Measurements from ENCODE around the gene ATP4B. TPM values are rescaled to one million over a fixed set of nuclear protein-coding genes. Genes with fewer than 3 reads are reported as not detected.

Gene ATP4B
- total RNA-seq, 1 experiment from 2014 or later = not detected

DNA sequence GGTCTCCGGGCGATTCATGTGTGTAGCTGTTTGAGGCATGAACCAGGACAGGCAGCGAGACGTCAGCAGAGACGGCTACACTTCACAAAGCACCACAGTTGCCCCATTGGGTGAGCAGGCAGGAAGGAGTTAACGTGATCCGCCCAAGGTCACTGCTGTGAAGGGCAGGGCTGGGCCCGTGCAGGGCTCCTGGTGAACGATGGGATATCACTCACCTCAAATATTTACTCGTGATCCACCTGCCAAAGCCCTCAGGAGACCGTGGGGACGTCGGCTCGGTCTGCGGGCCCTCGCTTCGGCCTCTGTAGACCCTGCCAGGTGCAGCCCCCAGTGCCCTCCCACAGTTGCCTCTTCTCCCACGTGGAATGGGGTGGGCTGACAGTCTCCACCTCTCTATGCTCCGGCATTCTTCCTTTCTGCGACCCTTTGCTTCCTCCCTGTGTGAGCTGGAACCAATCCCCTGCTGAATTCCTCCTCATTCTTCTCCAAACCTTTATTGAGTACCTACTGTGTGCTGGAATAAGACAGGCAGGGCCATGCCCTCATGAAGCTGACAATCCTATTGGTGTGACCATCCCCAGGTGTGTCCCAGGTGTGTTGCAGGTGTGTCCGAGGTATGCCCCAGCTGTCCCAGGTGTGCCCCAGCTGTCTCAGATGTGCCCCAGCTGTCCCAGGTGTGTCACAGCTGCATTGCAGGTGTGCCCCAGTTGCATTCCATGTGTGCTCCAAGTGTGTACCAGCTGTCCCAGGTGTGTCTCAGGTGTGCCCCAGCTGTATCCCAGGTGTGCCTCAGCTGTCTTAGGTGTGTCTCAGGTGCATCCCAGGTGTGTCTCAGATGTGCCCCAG lies 7.0 kb upstream of the ATP4B start:
- no peak overlapping the region for H3K4me3 ChIP-seq (ENCODE audit: low read length)
- no peaks in the 10 kb centered on the region for H3K9me2 ChIP-seq (replicated peaks; ENCODE audit: low read length)
- ChIA-PET POLR2A (ENCODE audit: unreplicated experiment) (no interaction called here), CTCF (no interaction called here)
- no peak overlapping the region for H2AFZ ChIP-seq (ENCODE audit: low read length)
- intact Hi-C loops (cut with micrococcal nuclease) = no loop called here
- H3K27me3 ChIP-seq (ENCODE audit: low read length) = no peaks in the 10 kb centered on the region
- TF ChIP-seq, protein P1, sequence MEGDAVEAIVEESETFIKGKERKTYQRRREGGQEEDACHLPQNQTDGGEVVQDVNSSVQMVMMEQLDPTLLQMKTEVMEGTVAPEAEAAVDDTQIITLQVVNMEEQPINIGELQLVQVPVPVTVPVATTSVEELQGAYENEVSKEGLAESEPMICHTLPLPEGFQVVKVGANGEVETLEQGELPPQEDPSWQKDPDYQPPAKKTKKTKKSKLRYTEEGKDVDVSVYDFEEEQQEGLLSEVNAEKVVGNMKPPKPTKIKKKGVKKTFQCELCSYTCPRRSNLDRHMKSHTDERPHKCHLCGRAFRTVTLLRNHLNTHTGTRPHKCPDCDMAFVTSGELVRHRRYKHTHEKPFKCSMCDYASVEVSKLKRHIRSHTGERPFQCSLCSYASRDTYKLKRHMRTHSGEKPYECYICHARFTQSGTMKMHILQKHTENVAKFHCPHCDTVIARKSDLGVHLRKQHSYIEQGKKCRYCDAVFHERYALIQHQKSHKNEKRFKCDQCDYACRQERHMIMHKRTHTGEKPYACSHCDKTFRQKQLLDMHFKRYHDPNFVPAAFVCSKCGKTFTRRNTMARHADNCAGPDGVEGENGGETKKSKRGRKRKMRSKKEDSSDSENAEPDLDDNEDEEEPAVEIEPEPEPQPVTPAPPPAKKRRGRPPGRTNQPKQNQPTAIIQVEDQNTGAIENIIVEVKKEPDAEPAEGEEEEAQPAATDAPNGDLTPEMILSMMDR (conservative IDR thresholded peaks at IDR 0.05; ENCODE audit: low read depth, low read length) = no peak
- TF ChIP-seq EZH2phosphoT487 (IDR thresholded peaks at IDR 0.05; ENCODE audit: borderline replicate concordance, low read length) (no peak), EZH2 (IDR thresholded peaks at IDR 0.05; ENCODE audit: low read length, unreplicated experiment) (no peak)
- no peaks in the 10 kb centered on the region for H3K79me2 ChIP-seq (ENCODE audit: low read length)
- ATAC-seq (no peak), DNase-seq (no peak)
- H3K4me1 ChIP-seq (ENCODE audit: insufficient read depth, low read length) = no peaks in the 10 kb centered on the region
- H3K36me3 ChIP-seq (ENCODE audit: low read depth, low read length) = no peaks in the 10 kb centered on the region
- BruUV-seq (replicated peaks) = no TSS peak
- H3K9ac ChIP-seq (ENCODE audit: low read length) = no peak overlapping the region
- no peak overlapping the region for H3K4me2 ChIP-seq (ENCODE audit: low read length)
- no peaks in the 10 kb centered on the region for H4K20me1 ChIP-seq (ENCODE audit: low read length)
- no peak overlapping the region for H3K27ac ChIP-seq (ENCODE audit: low read length)
- H3F3A ChIP-seq (ENCODE audit: low read length, unreplicated experiment) = no peaks in the 10 kb centered on the region
- no peaks in the 10 kb centered on the region for H3K9me3 ChIP-seq (ENCODE audit: low read length)

DNA sequence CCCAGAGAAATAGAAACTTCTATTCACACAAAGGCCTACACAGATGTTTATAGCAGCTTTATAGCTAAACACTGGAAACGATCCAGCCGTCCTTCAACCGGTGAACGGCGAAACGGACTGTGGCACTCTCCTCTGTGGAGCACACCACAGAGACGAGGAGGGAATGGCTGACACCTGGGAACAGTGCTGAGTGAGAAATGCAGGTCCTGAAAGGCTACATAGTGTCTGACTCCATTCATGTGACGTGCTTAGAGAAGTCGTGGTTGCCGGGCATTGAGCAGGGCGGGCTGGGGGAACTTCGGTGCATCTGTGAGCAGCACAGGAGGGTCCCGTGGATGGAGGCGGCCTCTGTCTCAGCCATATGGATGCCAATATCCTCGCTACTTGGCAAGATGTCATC lies 5.9 kb upstream of the ATP4B start:
- no TSS peak for BruUV-seq (replicated peaks)
- Histone ChIP-seq H4K20me1 (ENCODE audit: low read length) (no peaks in the 10 kb centered on the region), H3F3A (ENCODE audit: low read length, unreplicated experiment) (no peaks in the 10 kb centered on the region), H3K27me3 (ENCODE audit: low read length) (no peaks in the 10 kb centered on the region), H3K4me2 (ENCODE audit: low read length) (no peak overlapping the region), H3K36me3 (ENCODE audit: low read depth, low read length) (no peaks in the 10 kb centered on the region), H3K4me1 (ENCODE audit: insufficient read depth, low read length) (no peaks in the 10 kb centered on the region), H3K4me3 (ENCODE audit: low read length) (no peak overlapping the region), H3K27ac (ENCODE audit: low read length) (no peak overlapping the region), H3K9me2 (replicated peaks; ENCODE audit: low read length) (no peaks in the 10 kb centered on the region), H3K79me2 (ENCODE audit: low read length) (no peaks in the 10 kb centered on the region), H3K9ac (ENCODE audit: low read length) (no peak overlapping the region), H2AFZ (ENCODE audit: low read length) (no peak overlapping the region), H3K9me3 (ENCODE audit: low read length) (no peaks in the 10 kb centered on the region)
- DNase-seq (no peak), ATAC-seq (no peak)
- ChIA-PET CTCF (no interaction called here), POLR2A (ENCODE audit: unreplicated experiment) (no interaction called here)
- TF ChIP-seq EZH2 (IDR thresholded peaks at IDR 0.05; ENCODE audit: low read length, unreplicated experiment) (no peak), EZH2phosphoT487 (IDR thresholded peaks at IDR 0.05; ENCODE audit: borderline replicate concordance, low read length) (no peak)
- TF ChIP-seq, protein P1 (conservative IDR thresholded peaks at IDR 0.05; ENCODE audit: low read depth, low read length) = no peak
- intact Hi-C loops (cut with micrococcal nuclease) = no loop called here

DNA sequence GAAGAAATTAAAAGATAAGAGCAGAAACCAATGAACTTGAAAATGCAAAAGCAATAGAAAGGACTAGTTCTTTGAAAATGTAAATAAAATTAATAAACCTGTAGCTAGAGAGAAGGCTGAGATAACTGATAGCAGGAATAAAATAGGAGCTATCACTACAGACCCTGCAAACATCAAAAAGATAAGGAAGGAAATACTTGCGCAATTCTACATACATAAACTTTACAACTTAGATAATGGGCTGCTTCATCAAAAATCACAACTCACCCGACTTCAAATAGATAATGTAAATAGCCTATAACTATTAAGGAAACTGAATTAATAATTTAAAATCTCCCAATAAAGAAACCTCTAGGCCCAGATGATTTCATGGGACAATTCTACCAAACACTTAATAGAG lies 3.5 kb upstream of the ATP4B start:
- H3K4me1 ChIP-seq (ENCODE audit: insufficient read depth, low read length) = no peaks in the 10 kb centered on the region

More for the DNA sequence above, 3.5 kb upstream of the ATP4B start:
- no peaks in the 10 kb centered on the region for H4K20me1 ChIP-seq (ENCODE audit: low read length)
- no peaks in the 10 kb centered on the region for H3K9me3 ChIP-seq (ENCODE audit: low read length)
- H3K4me2 ChIP-seq (ENCODE audit: low read length) = no peak overlapping the region
- ATAC-seq (no peak), DNase-seq (no peak)
- no peak overlapping the region for H3K4me3 ChIP-seq (ENCODE audit: low read length)
- no peak overlapping the region for H2AFZ ChIP-seq (ENCODE audit: low read length)
- no peak overlapping the region for H3K27ac ChIP-seq (ENCODE audit: low read length)
- BruUV-seq (replicated peaks) = no TSS peak
- H3K9ac ChIP-seq (ENCODE audit: low read length) = no peak overlapping the region
- no peaks in the 10 kb centered on the region for H3K9me2 ChIP-seq (replicated peaks; ENCODE audit: low read length)
- ChIA-PET CTCF (no interaction called here), POLR2A (ENCODE audit: unreplicated experiment) (no interaction called here)
- no peaks in the 10 kb centered on the region for H3F3A ChIP-seq (ENCODE audit: low read length, unreplicated experiment)
- no peaks in the 10 kb centered on the region for H3K79me2 ChIP-seq (ENCODE audit: low read length)
- H3K27me3 ChIP-seq (ENCODE audit: low read length) = no peaks in the 10 kb centered on the region
- TF ChIP-seq, protein P1 (conservative IDR thresholded peaks at IDR 0.05; ENCODE audit: low read depth, low read length) = no peak
- no peak for TF ChIP-seq EZH2 (IDR thresholded peaks at IDR 0.05; ENCODE audit: low read length, unreplicated experiment)
- no peak for TF ChIP-seq EZH2phosphoT487 (IDR thresholded peaks at IDR 0.05; ENCODE audit: borderline replicate concordance, low read length)
- H3K36me3 ChIP-seq (ENCODE audit: low read depth, low read length) = no peaks in the 10 kb centered on the region
- intact Hi-C loops (cut with micrococcal nuclease) = no loop called here
